ENCODE results near the gene TRIM40.

DNA sequence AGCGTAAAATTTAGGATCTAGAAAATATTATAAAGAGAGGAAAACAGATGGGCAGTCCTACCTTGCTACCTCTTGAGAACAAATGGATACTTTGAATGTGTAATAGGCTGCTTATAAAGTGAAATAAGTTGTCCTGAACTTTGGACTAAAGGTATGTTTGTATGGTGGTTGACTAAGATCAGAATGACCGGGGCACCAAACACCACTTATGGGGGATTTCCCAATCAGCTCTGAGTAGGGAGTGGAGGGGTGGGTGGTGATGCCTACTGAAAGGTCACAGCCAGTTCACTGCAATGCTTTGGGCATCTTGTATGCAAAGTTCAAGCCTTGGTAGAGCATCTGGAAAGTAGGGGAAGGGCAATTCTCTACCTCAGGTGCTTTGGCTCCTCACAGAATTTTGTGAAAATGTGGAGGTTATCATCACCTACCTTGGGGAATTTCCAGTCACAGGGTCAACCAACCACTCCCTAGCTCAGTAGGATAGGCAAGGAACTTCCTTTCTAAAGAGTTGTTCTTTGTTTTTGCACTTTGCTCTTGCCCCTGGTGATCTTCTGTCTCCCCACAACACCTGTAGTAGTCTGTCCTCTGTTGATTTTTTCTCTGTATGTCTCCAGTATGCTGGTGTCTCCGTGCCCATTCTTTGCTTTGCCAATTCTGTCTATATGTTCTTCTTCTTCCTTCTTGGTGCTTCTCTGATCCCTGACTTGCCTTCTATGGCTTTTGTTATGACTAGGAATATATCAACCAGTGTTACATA, 22.8 kb upstream of the TRIM40 start, which contains the start of gene TRIM31:
- TF ChIP-seq POLR2A (IDR thresholded peaks at IDR 0.05) (no peak), POLR2AphosphoS5 (IDR thresholded peaks at IDR 0.05) (no peak)
- TF ChIP-seq, protein P1, sequence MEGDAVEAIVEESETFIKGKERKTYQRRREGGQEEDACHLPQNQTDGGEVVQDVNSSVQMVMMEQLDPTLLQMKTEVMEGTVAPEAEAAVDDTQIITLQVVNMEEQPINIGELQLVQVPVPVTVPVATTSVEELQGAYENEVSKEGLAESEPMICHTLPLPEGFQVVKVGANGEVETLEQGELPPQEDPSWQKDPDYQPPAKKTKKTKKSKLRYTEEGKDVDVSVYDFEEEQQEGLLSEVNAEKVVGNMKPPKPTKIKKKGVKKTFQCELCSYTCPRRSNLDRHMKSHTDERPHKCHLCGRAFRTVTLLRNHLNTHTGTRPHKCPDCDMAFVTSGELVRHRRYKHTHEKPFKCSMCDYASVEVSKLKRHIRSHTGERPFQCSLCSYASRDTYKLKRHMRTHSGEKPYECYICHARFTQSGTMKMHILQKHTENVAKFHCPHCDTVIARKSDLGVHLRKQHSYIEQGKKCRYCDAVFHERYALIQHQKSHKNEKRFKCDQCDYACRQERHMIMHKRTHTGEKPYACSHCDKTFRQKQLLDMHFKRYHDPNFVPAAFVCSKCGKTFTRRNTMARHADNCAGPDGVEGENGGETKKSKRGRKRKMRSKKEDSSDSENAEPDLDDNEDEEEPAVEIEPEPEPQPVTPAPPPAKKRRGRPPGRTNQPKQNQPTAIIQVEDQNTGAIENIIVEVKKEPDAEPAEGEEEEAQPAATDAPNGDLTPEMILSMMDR (IDR thresholded peaks at IDR 0.05) = no peak
